Measurements from ENCODE around the gene NRROS.
A peak's percentile ranks its signal among the peaks of the same experiment; 100 is the strongest.

DNA sequence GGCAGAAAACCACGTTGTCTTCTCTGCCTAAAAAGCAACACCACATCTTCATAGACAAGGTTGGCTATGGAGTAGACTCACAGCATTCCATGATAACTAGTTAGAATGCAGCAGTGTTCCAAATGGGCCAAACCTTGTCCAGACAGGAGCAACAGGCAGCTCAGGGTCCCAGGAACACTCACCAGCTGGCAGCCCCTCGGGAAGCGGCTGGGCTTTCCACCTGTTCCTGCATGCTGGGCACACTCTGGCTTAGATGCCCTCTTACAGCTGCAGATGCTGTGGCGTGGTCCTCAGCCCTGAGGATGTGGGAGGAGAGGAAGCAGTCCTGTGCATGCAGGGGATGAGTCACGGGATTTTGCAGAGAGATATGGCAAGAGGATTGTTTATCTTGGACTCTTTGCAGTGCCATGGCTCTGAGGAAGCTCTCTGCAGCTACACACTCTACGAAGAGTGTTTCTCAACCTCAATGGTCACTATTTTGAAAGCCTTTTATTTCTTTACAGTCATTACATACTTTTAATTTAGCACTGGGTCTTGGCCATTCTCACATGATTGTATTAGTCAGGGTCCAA, 11.3 kb downstream of the NRROS start:
- TF ChIP-seq, protein P1, sequence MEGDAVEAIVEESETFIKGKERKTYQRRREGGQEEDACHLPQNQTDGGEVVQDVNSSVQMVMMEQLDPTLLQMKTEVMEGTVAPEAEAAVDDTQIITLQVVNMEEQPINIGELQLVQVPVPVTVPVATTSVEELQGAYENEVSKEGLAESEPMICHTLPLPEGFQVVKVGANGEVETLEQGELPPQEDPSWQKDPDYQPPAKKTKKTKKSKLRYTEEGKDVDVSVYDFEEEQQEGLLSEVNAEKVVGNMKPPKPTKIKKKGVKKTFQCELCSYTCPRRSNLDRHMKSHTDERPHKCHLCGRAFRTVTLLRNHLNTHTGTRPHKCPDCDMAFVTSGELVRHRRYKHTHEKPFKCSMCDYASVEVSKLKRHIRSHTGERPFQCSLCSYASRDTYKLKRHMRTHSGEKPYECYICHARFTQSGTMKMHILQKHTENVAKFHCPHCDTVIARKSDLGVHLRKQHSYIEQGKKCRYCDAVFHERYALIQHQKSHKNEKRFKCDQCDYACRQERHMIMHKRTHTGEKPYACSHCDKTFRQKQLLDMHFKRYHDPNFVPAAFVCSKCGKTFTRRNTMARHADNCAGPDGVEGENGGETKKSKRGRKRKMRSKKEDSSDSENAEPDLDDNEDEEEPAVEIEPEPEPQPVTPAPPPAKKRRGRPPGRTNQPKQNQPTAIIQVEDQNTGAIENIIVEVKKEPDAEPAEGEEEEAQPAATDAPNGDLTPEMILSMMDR (IDR thresholded peaks at IDR 0.05; ENCODE audit: low read depth, low read length), result no peak
- TF ChIP-seq POLR2A (IDR thresholded peaks at IDR 0.05; ENCODE audit: extremely low read depth, insufficient read length) (no peak), MYC (IDR thresholded peaks at IDR 0.05; ENCODE audit: low read depth, low read length) (peak; percentile 72)
- TF ChIP-seq, protein P2, sequence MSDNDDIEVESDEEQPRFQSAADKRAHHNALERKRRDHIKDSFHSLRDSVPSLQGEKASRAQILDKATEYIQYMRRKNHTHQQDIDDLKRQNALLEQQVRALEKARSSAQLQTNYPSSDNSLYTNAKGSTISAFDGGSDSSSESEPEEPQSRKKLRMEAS (IDR thresholded peaks at IDR 0.05; ENCODE audit: low read depth, low read length), result peak; percentile 56

All from NB4 (cell line).